HUDEP-2 (cell line): Measurements from ENCODE around the gene B4GALNT1.
"Not testable (repeated sequence)": the region's sequence is repeated elsewhere in the genome, so short reads cannot be mapped to it uniquely, and the experiment has no call there.

Source experiments
- DNase-seq, 76 experiments: peaks; one replicate each; lab custom pipeline; 2025; ENCODE audit not compliant: unreplicated experiment in 76 of 76; lab: John Stamatoyannopoulos, UW

B4GALNT1 gene

DNA sequence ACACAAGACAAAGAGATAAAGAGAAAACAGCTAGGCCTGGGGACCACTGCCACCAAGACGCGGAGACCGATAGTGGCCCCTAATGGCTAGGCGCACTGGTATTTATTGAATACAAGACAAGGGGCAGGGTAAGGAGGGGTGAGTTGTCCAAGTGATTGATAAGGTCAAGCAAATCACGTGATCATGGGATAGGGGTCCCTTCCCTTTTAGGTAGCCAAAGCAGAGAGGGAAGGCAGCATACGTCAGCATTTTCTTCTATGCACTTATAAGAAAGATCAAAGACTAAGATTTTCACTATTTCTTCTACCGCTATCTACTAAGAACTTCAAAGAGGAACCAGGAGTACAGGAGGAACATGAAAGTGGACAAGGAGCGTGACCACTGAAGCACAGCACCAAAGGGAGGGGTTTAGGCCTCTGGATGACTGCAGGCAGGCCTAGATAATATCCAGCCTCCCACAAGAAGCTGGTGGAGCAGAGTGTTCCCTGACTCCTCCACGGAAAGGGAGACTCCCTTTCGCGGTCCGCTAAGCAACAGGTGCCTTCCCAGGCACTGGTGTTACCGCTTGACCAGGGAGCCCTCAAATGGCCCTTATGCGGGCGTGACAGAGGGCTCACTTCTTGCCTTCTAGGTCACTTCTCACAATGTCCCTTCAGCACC, 43.9 kb downstream of the B4GALNT1 start:
- not testable (repeated sequence) for DNase-seq

DNA sequence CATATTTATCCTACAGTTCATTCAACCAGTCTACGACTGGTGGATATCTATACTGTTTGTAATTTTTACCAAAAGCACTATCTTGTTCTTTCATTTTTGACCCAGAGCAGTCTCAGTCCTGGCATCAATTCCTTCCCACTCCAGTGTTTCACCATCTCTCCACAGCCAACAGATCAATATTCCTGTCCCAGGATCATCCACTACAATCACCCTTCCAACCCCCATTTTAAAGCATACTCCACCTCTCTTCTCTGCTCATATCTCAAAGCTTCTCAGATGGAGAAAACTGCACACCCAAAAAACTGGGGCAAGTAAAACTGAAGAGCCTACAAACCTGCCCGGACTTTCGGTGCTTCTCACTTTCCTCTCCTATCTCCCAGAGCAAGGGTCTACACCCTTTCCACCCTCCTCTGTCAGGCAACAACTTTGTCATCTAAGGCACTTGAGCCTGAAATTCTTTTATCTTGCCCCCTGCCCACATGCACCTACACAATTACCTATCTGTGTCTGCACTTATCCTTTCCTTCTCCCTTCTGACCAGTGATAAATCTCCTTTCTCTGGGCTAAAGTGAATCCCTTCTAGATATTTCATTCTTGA, 46.1 kb downstream of the B4GALNT1 start:
- DNase-seq, result no peak

DNA sequence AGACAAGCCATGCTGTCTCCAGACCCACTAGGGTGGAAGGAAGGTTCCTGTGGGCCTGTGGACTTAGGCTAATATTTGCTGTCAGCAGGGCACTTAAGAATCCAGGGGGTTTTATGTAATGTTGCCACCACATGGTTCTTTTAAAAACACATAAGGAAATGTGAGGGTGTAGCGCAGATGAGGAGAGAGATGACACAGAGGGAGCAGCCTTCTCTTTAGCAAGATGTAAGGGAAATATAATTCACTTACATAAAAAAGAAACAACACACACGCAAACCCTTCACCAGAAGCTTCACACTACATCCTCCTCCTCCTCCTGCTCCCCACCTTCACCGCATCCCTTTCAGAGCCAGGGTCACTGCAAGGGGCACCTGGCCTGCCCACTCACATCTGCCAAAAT, 46.9 kb downstream of the B4GALNT1 start:
- no peak for DNase-seq

DNA sequence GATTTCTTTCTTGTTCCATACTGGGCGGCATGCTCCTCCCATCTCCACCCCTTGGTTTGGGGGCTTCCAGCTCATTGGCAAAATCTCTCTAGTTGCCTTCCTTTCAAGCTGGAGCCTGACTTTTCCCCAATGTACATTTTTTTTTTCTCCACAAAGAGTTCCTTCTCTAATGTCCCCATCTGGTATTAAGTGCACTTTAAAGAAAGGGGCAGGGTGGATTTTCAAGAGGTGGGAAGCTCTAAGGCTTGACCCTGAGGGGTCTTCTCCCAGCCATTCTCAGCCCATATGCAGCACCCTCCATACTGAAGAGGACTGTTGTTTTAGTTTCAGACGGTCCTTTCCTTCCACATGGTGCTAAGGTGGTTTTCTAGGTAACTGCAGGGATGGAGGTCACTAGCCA, 47.8 kb downstream of the B4GALNT1 start:
- DNase-seq, result no peak

DNA sequence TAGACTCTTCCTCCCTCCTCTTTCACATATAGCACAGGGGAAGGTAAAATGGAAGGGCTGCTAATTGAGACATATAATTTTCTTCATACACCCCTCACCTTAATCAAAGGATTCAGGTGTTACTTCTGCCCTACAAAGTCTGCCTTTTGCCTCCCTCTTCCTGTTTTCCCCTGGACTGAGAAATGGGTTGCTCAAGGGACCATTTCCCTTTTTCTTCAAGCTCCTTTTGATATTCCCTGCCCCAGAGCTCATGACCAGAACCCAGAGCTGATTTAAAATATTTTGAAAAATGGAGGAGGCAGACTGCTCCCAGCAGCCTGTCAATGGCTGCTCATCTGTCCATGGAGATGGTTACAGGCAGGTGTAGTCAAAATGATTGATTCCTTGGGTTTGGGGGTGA, 48.3 kb downstream of the B4GALNT1 start:
- no peak for DNase-seq

DNA sequence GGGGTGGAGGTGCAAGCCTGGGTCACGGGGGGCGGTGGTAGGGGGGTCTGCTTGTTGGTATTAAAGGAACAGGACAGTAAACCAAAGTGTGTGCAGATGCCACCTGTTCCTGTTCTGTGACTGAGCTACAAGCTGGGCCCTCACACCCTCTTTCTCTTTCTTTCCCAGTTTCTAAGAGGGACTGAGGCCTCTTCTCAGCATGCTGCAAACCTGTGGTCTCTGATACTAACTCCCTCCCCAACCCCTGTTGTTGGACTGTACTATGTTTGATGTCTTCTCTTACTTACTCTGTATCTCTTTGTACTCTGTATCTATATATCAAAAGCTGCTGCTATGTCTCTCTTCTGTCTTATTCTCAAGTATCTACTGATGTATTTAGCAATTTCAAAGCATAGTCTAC, 49.0 kb downstream of the B4GALNT1 start:
- DNase-seq, result no peak

DNA sequence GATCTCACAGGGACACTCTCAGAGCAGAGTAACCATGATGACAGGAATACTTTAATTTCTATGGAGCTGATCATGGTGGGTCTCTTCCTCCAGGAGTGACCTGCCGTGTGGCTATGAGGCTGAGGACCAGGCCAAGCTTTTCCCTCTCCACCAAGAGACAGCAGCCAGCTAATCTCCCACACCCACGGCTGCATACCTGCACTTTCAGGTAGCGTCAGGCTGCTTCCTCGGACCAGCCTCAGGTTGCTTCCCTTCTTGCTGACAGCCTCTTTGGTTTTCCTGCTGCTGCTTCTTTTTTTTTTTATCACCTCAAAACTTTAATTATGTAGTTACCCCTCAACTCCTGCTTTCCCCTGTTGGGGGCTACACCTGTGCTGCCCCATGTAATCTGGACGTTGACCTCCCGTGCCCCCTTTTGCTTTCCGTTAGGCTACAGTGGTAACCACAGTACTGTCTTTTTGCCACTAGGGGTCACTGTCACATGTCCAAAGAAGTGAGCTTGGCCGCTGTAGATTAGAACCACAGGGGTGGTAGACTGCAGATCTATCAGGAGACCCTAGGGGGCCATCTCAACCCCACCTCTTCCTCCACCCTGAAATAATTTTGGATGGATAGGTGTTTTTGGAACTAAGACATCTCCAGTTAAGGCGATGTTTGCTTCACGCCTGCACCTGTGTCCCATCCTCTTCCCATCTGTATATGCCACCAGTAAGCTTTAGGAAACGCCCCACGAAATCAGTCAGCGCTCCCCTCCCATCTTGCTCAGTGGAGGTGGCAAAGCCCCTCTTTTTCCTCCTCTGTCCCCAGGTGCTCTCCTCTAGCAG, 49.8 kb downstream of the B4GALNT1 start:
- peak in 69 of 76 experiments; percentile 5 to 81 (median 50) for DNase-seq

DNA sequence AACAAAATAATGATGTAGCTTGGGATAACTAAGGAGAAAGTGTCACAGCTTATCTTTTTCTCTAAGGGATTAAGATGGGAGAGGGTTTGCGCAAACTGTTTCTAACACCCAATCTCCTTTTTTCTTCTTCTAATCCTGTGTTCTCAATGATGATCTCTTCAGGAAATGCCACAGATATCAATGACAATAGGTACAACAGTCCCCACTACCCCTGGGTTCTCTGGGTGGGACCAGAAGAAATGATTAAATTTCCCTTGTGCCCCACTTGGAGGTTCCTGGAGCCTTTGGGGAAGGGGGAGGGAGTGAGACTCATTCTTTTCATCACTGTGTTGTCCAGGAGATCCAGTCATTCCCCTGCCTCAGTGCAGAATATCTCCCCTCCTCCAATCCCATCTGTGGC, 50.6 kb downstream of the B4GALNT1 start:
- no peak for DNase-seq

DNA sequence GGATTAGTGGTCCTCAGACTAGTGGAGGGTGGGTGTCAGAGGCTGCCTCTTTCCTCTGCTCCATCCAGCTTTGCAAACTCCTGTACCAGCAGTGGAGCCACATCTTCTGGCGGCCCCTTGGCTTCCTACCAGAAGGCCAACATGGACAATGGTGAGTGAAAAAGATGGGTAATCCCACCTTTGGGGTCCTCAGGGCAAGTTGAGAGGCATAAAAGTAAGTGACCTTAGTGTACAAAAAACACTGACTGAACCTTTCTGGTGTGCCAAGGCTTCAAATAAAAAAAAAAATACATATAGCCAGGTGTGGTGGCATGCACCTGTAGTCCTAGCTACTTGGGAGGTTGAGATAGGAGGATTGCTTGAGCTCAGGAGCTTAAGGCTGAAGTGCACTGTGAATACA, 51.2 kb downstream of the B4GALNT1 start:
- no peak for DNase-seq

DNA sequence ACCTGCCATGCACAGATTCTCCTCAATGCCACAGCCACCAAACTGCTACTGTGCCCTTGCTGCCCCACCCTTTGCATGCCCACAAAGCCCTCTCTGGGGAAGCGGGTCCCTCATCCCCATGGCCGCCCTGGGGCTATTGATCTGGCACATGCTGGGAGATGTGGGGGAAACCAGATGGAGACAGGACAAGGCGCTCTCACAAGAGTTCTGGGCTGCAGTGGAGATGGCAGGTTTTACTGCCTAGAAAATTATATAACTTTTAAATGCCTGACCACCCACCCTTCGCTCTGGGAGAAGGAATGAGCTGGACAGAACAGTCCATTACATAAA, 52.6 kb downstream of the B4GALNT1 start:
- DNase-seq, result no peak

DNA sequence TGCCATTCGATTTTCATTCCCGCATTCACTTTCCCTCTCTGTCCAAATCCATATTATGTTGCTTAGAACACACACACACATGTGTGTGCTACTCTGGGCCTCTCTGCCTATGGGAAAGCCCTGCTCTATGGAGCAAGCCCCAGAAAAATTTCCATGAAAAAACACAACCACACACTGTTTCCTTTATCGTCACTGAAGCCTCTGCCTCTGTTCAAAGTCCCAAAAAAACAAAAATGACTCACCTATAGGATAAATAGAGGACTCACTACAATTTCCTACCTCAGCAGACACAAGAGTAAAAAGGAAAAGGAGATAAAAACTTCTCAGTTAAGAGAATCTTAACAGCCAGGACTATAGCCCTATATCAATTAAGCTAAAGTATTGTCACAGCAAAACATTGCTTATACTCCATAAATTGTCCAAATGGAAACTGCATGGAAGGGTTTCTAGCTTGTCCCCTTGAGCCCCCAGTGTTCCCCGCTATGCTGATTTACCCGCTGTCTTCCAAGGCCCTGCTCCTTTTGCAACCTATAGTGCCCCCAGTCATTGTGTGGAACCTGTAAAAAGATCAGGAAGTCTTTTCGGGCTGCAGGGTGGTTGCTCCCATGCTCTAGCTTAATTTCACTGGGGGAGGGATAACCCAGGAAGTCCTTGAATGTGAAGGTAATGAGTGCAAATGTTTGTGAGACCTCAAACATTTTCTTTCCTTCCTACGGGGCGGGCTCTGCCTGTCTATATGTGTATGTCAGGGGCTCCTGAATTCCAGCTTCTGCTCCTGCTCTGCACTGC, 53.1 kb downstream of the B4GALNT1 start:
- no peak for DNase-seq

DNA sequence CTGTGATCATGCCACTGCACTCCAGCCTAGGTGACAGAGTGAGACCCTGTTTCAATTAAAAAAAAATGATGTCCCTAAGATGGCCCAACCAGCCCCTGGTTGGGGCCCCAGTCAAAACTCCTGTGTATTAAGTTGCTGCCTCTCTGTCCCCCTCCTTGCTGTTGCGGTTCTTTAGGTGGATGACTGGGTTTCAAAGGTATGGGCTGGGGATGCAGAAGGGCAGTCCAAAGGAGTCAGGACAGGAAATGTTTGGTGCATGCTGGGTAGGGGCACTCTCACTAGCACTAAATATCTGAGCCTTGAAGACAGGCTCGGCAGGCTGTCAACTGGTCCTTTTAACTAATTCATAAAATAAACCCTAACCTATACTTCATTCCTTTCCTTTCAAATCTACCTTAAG, 54.0 kb downstream of the B4GALNT1 start:
- no peak for DNase-seq

DNA sequence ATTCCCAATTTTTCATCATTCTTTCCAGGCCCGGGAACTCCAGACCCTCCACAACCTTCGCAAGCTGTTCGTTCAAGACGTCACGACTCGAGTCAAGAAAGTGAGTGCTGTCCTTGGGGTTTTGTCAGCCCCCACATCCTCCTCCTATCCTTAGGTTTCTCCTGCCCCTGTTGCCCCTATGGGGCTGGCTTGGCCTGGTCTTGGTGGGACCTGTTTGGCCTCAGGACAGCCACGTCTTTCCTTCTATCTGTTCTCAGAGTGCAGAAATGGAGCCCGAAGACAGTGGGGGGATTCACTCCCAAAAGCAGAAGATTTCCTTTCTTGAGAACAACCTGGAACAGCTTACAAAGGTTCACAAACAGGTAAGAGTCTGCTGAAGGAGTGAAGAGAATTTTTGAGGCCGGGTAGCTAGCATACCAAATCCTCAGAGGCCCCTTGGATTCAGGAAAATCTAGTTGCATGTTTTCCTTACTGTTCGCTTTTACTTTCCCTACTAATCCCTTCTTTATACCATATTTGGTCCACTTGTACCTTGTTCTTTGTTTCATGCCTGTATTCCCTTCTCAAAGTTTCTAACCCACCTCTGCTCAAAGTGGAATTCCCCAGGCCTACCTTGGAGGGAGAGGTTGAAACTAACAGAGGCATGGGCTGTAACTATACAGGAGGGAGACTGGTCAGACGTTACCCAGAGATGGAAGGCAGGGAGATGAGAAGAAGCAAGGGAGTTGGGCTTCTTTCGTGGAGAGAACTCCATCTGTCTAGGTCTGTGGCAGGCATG, 54.8 kb downstream of the B4GALNT1 start:
- DNase-seq, result no peak

DNA sequence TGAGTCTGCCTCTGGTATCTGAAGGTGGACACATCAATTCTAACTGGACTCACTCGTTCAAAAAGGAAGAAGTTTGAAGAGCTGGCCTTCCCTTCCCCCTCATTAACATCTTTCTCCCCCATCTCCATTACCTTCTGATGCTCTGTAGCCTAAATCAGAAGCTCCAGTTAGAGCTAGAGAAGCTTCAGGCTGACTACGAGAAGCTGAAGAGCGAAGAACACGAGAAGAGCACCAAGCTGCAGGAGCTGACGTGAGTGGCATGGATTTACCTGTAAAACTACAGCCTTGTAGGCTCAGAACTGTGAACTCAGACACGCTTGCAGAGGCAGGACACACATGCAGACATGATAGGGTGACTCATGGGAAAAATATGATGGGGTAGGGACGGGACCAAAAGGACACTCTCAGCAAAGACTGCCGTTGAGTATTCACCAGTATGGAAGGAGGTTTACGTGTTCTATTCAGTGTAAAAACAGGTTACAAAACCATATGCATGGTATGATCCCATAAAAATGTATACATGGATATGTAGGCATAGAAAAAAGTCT, 56.3 kb downstream of the B4GALNT1 start:
- no peak for DNase-seq
